ENCODE data around the gene SCARB2. TPM values are rescaled to one million over a fixed set of nuclear protein-coding genes. Genes with fewer than 3 reads are reported as not detected.
A peak's percentile ranks its signal among the peaks of the same experiment; 100 is the strongest.

SCARB2 gene
- total RNA-seq, 8 experiments from 2014 or later = 79.7 to 230 (median 112) TPM

DNA sequence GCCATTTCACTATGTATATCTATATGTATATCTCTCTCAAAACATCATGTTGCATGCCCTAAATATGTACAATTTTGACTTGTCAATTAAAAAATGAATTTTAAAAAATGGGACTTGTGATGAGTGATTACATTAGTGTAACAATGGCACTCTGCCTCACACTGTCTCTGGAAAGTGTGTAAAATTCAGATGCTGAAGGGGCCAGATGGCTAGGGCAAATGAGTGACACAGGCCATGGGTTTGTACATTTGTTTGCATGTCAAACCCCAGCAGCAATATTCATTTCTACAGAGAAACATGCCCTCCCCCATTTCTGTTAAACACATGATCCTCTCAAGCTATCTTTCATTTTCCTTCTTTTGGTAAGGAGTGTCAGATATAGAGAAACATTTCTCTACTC, 8.1 kb downstream of the SCARB2 start:
- in situ Hi-C loops (cut with MboI; ENCODE audit: low pct_unique_long_range_greater_than_20kb in 2 of 9, low sequenced_read_pairs in 9 of 9, unreplicated experiment in 9 of 9) = no loop called here
- peak in 2 of 8 experiments; percentile 7 to 18 for ATAC-seq (replicated peaks in 6 of 8)
- no peak overlapping the region for H3K4me3 ChIP-seq
- H3K27ac ChIP-seq = peak overlapping the region in 1 of 2 donors; percentile 10
- peaks cover 34 to 42% of the 10 kb centered on the region in 2 donors for H3K4me1 ChIP-seq (replicated peaks in 1 of 2)

DNA sequence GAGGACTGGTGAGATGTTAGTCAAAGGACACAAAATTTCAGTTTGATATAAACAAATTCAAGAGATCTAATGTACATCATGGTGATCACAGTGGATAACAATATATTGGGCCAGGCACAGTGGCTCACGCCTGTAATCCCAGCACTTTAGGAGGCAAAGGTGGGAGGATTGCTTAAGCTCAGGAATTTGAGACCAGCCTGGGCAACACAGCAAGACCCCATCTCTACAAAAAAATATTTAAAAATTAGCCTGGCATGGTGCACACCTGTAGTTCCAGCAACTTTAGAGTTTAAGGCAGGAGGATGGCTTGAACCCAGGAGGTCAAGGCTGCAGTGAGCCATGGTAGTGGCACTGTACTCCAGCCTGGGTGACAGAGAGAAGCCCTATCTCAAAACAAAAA, 8.7 kb downstream of the SCARB2 start:
- no peak for ATAC-seq (replicated peaks in 6 of 8)
- Histone ChIP-seq H3K4me1 (replicated peaks in 1 of 2) (peaks cover 34 to 41% of the 10 kb centered on the region in 2 donors), H3K4me3 (no peak overlapping the region), H3K27ac (no peak overlapping the region)
- WGBS, 10 experiments = 80 to 100% (median 100%) methylated on average over 1 of the region's 1 CpG; no CpG with 5 or more reads in 5 of the 10 experiments
- in situ Hi-C loops (cut with MboI; ENCODE audit: low pct_unique_long_range_greater_than_20kb in 2 of 9, low sequenced_read_pairs in 9 of 9, unreplicated experiment in 9 of 9) = no loop called here

DNA sequence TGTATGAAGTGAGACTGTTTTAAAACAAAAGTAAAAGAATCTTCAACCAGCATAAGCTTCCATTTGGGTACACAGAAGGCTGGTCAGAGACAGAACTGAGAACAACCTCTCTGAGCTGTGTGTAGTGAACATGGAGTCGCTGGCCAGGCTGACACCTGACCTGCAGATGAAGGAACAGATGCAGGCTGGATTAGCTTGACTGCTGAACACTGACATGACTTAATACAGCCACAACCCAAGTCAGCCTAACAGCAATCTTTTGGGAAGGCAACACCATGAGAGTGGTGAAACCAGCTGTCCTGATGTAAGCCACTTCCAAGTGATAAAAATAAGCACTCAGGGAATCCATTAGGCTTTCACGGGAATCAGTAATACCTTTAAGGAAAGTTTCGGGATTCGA, 10.1 kb downstream of the SCARB2 start:
- Histone ChIP-seq H3K4me3 (no peak overlapping the region), H3K27ac (no peak overlapping the region), H3K4me1 (replicated peaks in 1 of 2) (peaks cover 40 to 48% of the 10 kb centered on the region in 2 donors)
- in situ Hi-C loops (cut with MboI; ENCODE audit: low pct_unique_long_range_greater_than_20kb in 2 of 9, low sequenced_read_pairs in 9 of 9, unreplicated experiment in 9 of 9) = no loop called here
- 78 to 100% (median 97%) methylated on average over 1 to 4 of the region's 4 CpGs; no CpG with 5 or more reads in 2 of the 10 experiments for WGBS, 10 experiments
- ATAC-seq (replicated peaks in 6 of 8) = peak in 1 of 8 experiments; percentile 6

DNA sequence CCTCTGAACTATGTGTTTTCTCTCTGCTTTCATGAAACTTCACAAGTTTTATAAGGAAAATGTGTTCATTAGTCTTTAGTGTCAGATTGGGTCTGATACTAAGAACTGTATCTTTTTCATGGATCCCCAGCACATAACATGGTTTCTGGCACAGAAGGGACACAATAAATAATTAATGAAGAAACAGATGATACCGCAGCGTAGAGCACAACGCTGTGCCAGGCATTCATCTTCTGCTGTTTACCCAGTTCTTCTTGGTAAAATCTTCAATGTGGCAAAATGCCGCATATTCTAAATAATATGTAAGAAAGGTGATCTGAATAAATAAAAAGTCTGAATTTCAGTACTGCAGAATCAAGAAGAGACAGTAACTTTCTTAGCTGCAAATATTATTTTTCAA, 12.3 kb downstream of the SCARB2 start:
- peaks cover 28 to 47% of the 10 kb centered on the region in 2 donors for H3K4me1 ChIP-seq (replicated peaks in 1 of 2)
- H3K4me3 ChIP-seq = no peak overlapping the region
- in situ Hi-C loops (cut with MboI; ENCODE audit: low pct_unique_long_range_greater_than_20kb in 2 of 9, low sequenced_read_pairs in 9 of 9, unreplicated experiment in 9 of 9) = no loop called here
- no peak for ATAC-seq (replicated peaks in 6 of 8)
- WGBS, 10 experiments = 59 to 100% (median 100%) methylated on average over 1 to 4 of the region's 4 CpGs; no CpG with 5 or more reads in 2 of the 10 experiments
- no peak overlapping the region for H3K27ac ChIP-seq

DNA sequence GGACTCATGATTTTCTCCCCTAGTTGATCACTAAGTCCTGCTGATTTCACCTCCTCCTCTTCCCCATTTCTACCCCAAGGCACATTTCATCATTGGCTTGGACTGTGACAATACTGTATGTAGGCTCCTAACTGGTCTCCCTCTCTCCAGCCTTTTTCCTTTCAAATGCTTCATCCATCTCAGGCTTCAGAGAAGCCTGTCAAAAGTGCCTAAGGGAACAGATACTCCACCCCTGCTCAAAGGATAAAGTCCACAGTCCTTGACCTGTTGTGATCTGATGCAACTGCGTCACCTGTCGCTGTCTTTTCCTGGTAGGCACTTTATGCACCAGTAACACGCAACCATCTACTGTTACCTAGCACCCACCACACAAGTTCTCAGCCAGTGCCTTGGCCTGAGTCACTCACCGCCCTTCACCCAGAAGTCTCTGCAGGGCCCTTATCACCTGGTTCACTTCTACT, 12.8 kb downstream of the SCARB2 start:
- H3K4me3 ChIP-seq = no peak overlapping the region
- in situ Hi-C loops (cut with MboI; ENCODE audit: low pct_unique_long_range_greater_than_20kb in 2 of 9, low sequenced_read_pairs in 9 of 9, unreplicated experiment in 9 of 9) = no loop called here
- no peak overlapping the region for H3K27ac ChIP-seq
- ATAC-seq (replicated peaks in 6 of 8) = peak in 1 of 8 experiments; percentile 18
- WGBS, 10 experiments = 93 to 100% (median 100%) methylated on average over 1 to 4 of the region's 4 CpGs; no CpG with 5 or more reads in 2 of the 10 experiments
- peaks cover 23 to 43% of the 10 kb centered on the region in 2 donors for H3K4me1 ChIP-seq (replicated peaks in 1 of 2)

DNA sequence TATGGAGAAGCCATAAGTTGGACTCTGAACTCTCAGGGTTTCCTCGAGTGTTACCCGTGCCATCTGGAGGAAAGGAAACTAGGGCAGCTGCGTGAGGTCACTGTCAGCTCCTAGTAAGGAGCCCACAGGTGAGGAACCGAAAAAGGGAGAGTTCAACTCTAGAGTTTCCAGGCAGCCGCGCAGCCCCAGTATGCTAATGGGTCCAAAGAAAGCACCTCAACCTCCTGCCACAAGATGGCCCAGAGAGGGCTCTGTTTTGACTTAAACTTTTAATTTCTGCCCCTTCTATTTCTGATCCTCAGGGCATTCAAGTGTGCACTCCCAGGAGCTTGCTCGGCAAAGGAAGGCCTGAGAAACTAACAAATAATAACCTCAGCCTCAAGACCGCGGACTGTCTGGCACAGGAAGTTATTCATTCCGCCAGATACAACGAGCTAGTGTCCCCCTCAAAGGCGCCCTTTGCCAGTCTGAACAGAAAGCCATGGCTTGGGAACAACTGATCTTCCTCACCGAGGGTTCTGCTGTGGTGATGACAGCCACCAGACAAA, 13.9 kb downstream of the SCARB2 start:
- no peak for ATAC-seq (replicated peaks in 6 of 8)
- peaks cover 18 to 40% of the 10 kb centered on the region in 2 donors for H3K4me1 ChIP-seq (replicated peaks in 1 of 2)
- WGBS, 10 experiments = 64 to 100% (median 79%) methylated on average over 1 to 9 of the region's 13 CpGs; no CpG with 5 or more reads in 2 of the 10 experiments
- in situ Hi-C loops (cut with MboI; ENCODE audit: low pct_unique_long_range_greater_than_20kb in 2 of 9, low sequenced_read_pairs in 9 of 9, unreplicated experiment in 9 of 9) = loop anchor here in 1 of 9 experiments (25.0 kb wide), 1 partner anchor 113 kb away; the partner anchor contains the start of gene STBD1
- H3K27ac ChIP-seq = no peak overlapping the region
- H3K4me3 ChIP-seq = no peak overlapping the region

DNA sequence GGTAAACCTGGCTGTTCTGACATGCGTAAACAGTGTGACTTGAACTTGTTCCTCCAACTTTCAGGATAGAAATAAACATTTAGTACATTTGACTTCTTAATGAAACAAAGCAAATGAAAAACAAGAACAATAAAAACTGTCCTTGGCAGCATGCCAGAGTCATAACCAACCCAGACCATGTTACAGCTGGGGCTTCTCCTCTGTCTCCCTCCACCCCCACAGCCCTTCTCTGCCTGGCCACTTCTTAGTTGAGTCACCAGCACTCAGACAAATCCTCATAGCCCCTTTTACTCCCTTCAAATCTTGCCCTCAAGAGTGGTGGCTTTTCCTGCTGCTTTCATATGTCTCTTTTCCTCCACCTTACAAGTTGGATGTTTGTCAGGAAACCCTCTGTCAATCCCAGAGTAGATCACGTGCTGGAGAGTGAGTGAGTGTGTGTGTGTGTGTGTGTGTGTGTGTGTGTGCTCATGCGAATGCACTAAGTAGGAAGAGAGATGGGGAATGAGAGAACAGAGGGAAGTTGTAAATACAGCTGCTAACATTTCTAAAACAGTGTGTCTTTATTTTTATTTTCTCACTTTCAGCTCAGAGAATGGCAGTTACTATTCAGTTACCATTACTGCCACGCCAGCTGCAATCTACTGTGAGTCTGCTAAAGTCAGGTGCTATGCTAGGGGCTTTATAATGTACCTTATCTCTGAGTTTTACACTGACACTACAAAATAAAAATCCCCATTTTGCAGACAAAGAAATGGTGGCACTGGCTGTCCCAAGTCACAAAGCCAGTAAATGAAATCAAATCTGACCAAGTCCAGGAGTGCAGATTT, 15.0 kb downstream of the SCARB2 start:
- Histone ChIP-seq H3K4me1 (replicated peaks in 1 of 2) (peaks cover 18 to 40% of the 10 kb centered on the region in 2 donors), H3K4me3 (no peak overlapping the region), H3K27ac (peak overlapping the region; percentile 36 to 71)
- ATAC-seq (replicated peaks in 6 of 8) = peak; percentile 52 to 89 (median 82)
- in situ Hi-C loops (cut with MboI; ENCODE audit: low pct_unique_long_range_greater_than_20kb in 2 of 9, low sequenced_read_pairs in 9 of 9, unreplicated experiment in 9 of 9) = loop anchor here in 1 of 9 experiments (25.0 kb wide), 1 partner anchor 114 kb away; the partner anchor contains the start of gene STBD1
- 20 to 100% (median 68%) methylated on average over 1 to 4 of the region's 4 CpGs; no CpG with 5 or more reads in 2 of the 10 experiments for WGBS, 10 experiments

DNA sequence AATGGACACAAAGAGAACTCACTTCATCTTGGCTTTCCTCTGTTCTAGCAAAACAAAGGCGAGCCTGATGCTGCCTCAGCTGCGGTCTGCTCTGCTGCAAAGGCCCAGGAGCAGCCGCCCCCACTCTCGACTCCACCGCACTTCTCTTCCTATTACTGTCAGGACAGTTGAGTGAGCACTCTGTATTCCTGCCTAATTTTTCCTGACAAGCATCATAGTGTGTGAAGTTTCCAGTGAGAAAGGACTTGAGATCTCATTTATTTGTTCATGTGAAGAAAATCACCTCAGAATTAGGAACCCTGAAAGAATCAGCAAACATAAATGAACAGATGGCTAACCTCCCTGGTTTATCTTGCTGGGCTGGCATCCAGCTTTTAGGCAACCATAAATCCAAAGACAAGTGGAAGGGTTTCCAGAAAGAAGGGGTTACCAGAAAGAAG, 15.6 kb downstream of the SCARB2 start:
- peak in 7 of 8 experiments; percentile 48 to 85 (median 82) for ATAC-seq (replicated peaks in 6 of 8)
- H3K27ac ChIP-seq = peak overlapping the region; percentile 36 to 71
- peaks cover 18 to 40% of the 10 kb centered on the region in 2 donors for H3K4me1 ChIP-seq (replicated peaks in 1 of 2)
- WGBS, 10 experiments = 0 to 29% (median 13%) methylated on average over 1 to 5 of the region's 5 CpGs; no CpG with 5 or more reads in 4 of the 10 experiments
- in situ Hi-C loops (cut with MboI; ENCODE audit: low pct_unique_long_range_greater_than_20kb in 2 of 9, low sequenced_read_pairs in 9 of 9, unreplicated experiment in 9 of 9) = loop anchor here in 1 of 9 experiments (25.0 kb wide), 1 partner anchor 114 kb away; the partner anchor contains the start of gene STBD1
- H3K4me3 ChIP-seq = no peak overlapping the region

DNA sequence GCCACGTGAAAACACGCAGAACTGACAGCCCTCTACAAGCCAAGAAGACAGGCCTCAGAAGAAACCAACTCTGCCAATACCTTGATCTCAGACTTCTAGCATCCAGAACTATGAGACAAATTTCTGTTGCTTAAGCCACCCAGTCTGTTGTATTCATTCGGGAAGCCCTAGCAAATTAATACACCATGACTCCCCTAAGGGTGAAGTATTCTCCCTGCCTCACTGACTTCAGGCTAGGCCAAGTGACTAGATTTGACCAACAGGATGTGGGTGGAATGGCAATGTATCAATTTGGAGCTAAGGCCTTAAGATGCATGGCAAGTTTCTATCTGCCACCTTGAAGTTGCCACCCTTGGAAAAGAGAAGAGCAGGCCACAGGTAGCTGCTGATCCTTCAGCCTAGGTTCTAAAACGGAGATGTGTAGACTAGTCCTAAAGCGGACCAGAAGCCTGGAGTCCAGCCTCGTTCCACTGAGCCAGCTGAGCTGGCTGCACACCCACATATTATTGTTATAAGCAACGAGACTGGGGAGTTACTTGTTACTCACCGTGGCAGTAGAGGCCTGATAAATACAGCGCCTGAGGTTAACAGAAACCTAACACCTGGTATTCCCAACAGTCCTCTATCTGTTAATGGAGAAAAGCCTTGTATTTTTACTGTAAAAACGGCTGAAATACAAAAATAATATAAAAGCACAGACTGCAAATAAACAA, 16.4 kb downstream of the SCARB2 start:
- peak overlapping the region; percentile 36 to 71 for H3K27ac ChIP-seq
- 34 to 100% (median 65%) methylated on average over 3 to 8 of the region's 10 CpGs; no CpG with 5 or more reads in 1 of the 10 experiments for WGBS, 10 experiments

DNA sequence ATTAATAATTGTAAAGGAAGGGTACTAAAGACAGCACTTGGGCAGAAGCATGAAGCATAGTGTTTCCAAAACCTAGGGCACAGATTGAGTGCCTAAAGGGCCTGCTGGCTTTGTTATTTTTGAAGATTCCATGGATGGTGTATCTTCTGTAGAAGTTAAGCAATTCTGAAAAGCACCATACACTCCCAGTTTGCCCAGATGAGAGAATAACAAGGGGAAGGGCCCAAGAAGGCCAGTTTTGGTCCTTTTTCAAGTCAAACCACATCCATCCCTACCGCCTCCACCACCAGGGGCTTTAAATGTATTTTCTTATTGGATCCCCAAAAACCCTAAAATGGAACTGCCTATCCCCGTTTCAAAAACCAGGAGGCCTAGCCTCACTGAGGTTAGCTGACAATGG, 17.2 kb downstream of the SCARB2 start:
- Histone ChIP-seq H3K4me3 (no peak overlapping the region), H3K4me1 (replicated peaks in 1 of 2) (peaks cover 18 to 40% of the 10 kb centered on the region in 2 donors), H3K27ac (peak overlapping the region in 1 of 2 donors; percentile 34)
- no peak for ATAC-seq (replicated peaks in 6 of 8)
- WGBS, 10 experiments = 80 to 100% (median 92%) methylated on average over 1 to 2 of the region's 2 CpGs; no CpG with 5 or more reads in 4 of the 10 experiments
- in situ Hi-C loops (cut with MboI; ENCODE audit: low pct_unique_long_range_greater_than_20kb in 2 of 9, low sequenced_read_pairs in 9 of 9, unreplicated experiment in 9 of 9) = loop anchor here in 1 of 9 experiments (25.0 kb wide), 1 partner anchor 116 kb away; the partner anchor contains the start of gene STBD1

More for the DNA sequence above, 16.4 kb downstream of the SCARB2 start:
- Histone ChIP-seq H3K4me1 (replicated peaks in 1 of 2) (peaks cover 18 to 40% of the 10 kb centered on the region in 2 donors), H3K4me3 (no peak overlapping the region)
- in situ Hi-C loops (cut with MboI; ENCODE audit: low pct_unique_long_range_greater_than_20kb in 2 of 9, low sequenced_read_pairs in 9 of 9, unreplicated experiment in 9 of 9) = loop anchor here in 1 of 9 experiments (25.0 kb wide), 1 partner anchor 115 kb away; the partner anchor contains the start of gene STBD1
- no peak for ATAC-seq (replicated peaks in 6 of 8)

DNA sequence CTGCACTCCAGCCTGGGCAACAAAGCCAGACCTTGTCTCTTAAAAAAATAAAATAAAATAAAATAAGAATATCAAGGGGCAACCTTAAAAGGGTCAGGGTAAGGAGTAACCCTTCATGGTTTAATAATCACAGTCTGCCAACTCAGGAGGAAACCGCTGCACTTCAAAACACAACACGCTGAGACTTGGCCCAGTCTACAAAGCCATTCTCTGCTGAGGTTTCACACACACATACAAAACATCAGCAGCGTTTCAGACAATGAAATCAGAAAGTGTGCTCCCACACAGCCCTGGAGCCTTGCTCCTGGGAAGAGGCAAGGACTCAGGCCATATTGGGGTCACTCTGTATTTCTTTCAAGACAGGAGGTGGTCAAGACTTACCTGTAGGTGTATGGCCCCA, 18.3 kb downstream of the SCARB2 start:
- Histone ChIP-seq H3K27ac (no peak overlapping the region), H3K4me1 (replicated peaks in 1 of 2) (peaks cover 18 to 32% of the 10 kb centered on the region in 2 donors)
- in situ Hi-C loops (cut with MboI; ENCODE audit: low pct_unique_long_range_greater_than_20kb in 2 of 9, low sequenced_read_pairs in 9 of 9, unreplicated experiment in 9 of 9) = loop anchor here in 1 of 9 experiments (25.0 kb wide), 1 partner anchor 117 kb away; the partner anchor contains the start of gene STBD1

DNA sequence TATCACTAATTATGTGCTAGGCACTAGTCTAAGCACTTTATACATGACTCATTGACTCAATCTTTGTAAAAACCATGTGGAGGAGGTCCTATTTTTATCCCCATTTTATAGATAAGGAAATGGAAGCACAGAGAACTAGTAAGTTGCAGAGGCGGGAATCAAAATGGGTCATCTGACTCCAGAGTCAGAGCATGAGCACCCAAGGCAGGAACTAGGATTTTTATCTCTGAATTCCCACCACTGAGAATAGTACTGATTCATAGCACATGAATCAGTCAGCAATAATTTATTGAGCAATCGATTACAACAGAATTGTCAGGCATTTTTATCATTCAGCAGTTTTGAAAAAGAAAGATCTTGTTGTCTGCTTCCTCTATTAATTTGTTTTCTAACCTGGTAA, 19.3 kb downstream of the SCARB2 start:
- H3K4me1 ChIP-seq (replicated peaks in 1 of 2) = peaks cover 18 to 26% of the 10 kb centered on the region in 2 donors
- ATAC-seq (replicated peaks in 6 of 8) = peak in 2 of 8 experiments; percentile 48 to 79
- in situ Hi-C loops (cut with MboI; ENCODE audit: low pct_unique_long_range_greater_than_20kb in 2 of 9, low sequenced_read_pairs in 9 of 9, unreplicated experiment in 9 of 9) = loop anchor here in 1 of 9 experiments (25.0 kb wide), 1 partner anchor 118 kb away; the partner anchor contains the start of gene STBD1
- WGBS, 10 experiments = 0 to 100% (median 90%) methylated on average over 1 to 2 of the region's 2 CpGs
- H3K4me3 ChIP-seq = no peak overlapping the region
- no peak overlapping the region for H3K27ac ChIP-seq

More for the DNA sequence above, 18.3 kb downstream of the SCARB2 start:
- ATAC-seq (replicated peaks in 6 of 8) = no peak
- no peak overlapping the region for H3K4me3 ChIP-seq
- 67 to 100% (median 89%) methylated on average over 1 to 3 of the region's 3 CpGs; no CpG with 5 or more reads in 3 of the 10 experiments for whole genome bisulfite sequencing, 10 experiments

All from motor neuron (in vitro differentiated cells).